Suprapubic skin (tissue), 4 donors: ENCODE results near the gene KIAA1328. TPM values are rescaled to one million over a fixed set of nuclear protein-coding genes. Genes with fewer than 3 reads are reported as not detected.

Source experiments
- DNase-seq, 2 donors: peaks; one replicate each; pipeline ENCODE4 v3.0.0-alpha.2; 2019; ENCODE audit warnings: low spot score in 2 of 2
- H3K27ac ChIP-seq: fragments of 200-600 bp; sonication (generic); one replicate; pipeline ENCODE4 v1.5.1; 2019
- H3K27me3 ChIP-seq: fragments of 200-600 bp; sonication (generic); one replicate; pipeline ENCODE4 v1.5.1; 2019
- H3K36me3 ChIP-seq: fragments of 200-600 bp; sonication (generic); one replicate; pipeline ENCODE4 v1.5.1; 2019
- H3K4me1 ChIP-seq: fragments of 200-600 bp; sonication (generic); one replicate; pipeline ENCODE4 v1.5.1; 2019
- H3K4me3 ChIP-seq: fragments of 200-600 bp; sonication (generic); one replicate; pipeline ENCODE4 v1.5.1; 2019; ENCODE audit warnings: mild to moderate bottlenecking
- H3K9me3 ChIP-seq: fragments of 200-600 bp; sonication (generic); one replicate; pipeline ENCODE4 v1.5.1; 2019
- CTCF ChIP-seq, 2 donors: fragments of 200-600 bp in 1 of 2; fragments of 450-650 bp in 1 of 2; sonication (generic) in 1 of 2; IDR thresholded peaks; one replicate each; pipeline ENCODE4 v1.5.1; 2016 to 2019; ENCODE audit warnings: antibody characterized with exemption in 2 of 2, mild to moderate bottlenecking in 1 of 2, moderate library complexity in 1 of 2
- EP300 ChIP-seq: sonication (generic); formaldehyde crosslinking; IDR thresholded peaks from one replicate; pipeline ENCODE4 v1.6.1; 2017; ENCODE audit warnings: antibody characterized with exemption
- POLR2A ChIP-seq, 2 donors: fragments of 450-650 bp; IDR thresholded peaks; one replicate each; pipeline ENCODE4 v1.6.1; 2017; ENCODE audit warnings: antibody characterized with exemption in 2 of 2, mild to moderate bottlenecking in 2 of 2, moderate library complexity in 2 of 2
- POLR2AphosphoS5 ChIP-seq, 3 donors: sonication (generic); formaldehyde crosslinking; IDR thresholded peaks; one replicate each; pipeline ENCODE4 v1.6.1; 2017; ENCODE audit warnings: antibody characterized with exemption in 3 of 3
- WGBS: methylation state at CpG from one replicate; pipeline ENCODE4 v1.1.5; 2018; 5-methylcytosine and 5-hydroxymethylcytosine counted together
- total RNA-seq, 4 donors: library from RNA; depleted of rRNA; stranded (reverse); fragments of >200 nt; gene quantifications; one replicate each; pipeline ENCODE4 v1.1.0, GENCODE V29; 2016

KIAA1328 gene
- total RNA-seq, 4 donors from 2014 or later, result 14.5 to 55.7 (median 21.6) TPM

DNA sequence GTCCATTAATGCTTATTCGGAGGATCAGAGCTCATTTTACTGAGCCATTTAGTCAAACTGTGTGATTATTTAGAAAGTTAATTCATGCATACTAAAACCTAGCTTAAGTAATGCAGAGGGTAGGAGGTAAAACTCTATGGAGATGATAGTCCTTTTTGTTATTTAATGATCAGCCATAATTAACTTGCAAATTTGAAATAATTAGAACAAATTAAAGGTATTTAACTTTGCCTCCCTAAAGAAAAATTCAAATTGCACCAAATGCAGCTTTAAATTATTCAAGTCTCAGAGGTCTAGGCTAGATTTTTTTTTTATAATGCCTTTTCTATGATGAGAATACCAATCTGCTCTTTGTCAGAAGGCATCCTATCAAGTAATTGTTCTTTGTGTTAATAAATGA lies 310.9 kb downstream of the KIAA1328 start:
- no peaks in the 10 kb centered on the region for H3K4me1 ChIP-seq
- H3K36me3 ChIP-seq, result no peaks in the 10 kb centered on the region
- no peaks in the 10 kb centered on the region for H3K27me3 ChIP-seq
- no peak for DNase-seq
- WGBS, result 100% methylated on average over 1 of the region's 1 CpG
- H3K27ac ChIP-seq, result no peak overlapping the region
- H3K9me3 ChIP-seq, result no peaks in the 10 kb centered on the region
- TF ChIP-seq POLR2A (IDR thresholded peaks at IDR 0.05), result no peak
- TF ChIP-seq EP300, result no peak
- TF ChIP-seq CTCF (IDR thresholded peaks at IDR 0.05), result no peak
- TF ChIP-seq POLR2AphosphoS5 (IDR thresholded peaks at IDR 0.05), result no peak
- H3K4me3 ChIP-seq, result no peak overlapping the region

- Histone ChIP-seq H3K27me3 (no peaks in the 10 kb centered on the region), H3K4me3 (no peak overlapping the region), H3K27ac (no peak overlapping the region), H3K36me3 (no peaks in the 10 kb centered on the region), H3K4me1 (no peaks in the 10 kb centered on the region), H3K9me3 (no peaks in the 10 kb centered on the region)
- DNase-seq, result no peak
- TF ChIP-seq POLR2A (IDR thresholded peaks at IDR 0.05), result no peak
- no peak for TF ChIP-seq CTCF (IDR thresholded peaks at IDR 0.05)
- no peak for TF ChIP-seq POLR2AphosphoS5 (IDR thresholded peaks at IDR 0.05)
- TF ChIP-seq EP300, result no peak
- WGBS, result 76% methylated on average over 4 of the region's 4 CpGs
These were observed 316.0 kb downstream of the KIAA1328 start for GRCh38 chr18:37144921-37145320.

GRCh38 chr18:37156330-37156942 lies 327.5 kb downstream of the KIAA1328 start:
- Histone ChIP-seq H3K4me1 (no peaks in the 10 kb centered on the region), H3K9me3 (no peaks in the 10 kb centered on the region), H3K36me3 (no peaks in the 10 kb centered on the region), H3K4me3 (no peak overlapping the region), H3K27me3 (no peaks in the 10 kb centered on the region), H3K27ac (no peak overlapping the region)
- TF ChIP-seq POLR2AphosphoS5 (IDR thresholded peaks at IDR 0.05) (no peak), EP300 (no peak)
- DNase-seq, result no peak
- 81% methylated on average over 7 of the region's 7 CpGs for WGBS

DNA sequence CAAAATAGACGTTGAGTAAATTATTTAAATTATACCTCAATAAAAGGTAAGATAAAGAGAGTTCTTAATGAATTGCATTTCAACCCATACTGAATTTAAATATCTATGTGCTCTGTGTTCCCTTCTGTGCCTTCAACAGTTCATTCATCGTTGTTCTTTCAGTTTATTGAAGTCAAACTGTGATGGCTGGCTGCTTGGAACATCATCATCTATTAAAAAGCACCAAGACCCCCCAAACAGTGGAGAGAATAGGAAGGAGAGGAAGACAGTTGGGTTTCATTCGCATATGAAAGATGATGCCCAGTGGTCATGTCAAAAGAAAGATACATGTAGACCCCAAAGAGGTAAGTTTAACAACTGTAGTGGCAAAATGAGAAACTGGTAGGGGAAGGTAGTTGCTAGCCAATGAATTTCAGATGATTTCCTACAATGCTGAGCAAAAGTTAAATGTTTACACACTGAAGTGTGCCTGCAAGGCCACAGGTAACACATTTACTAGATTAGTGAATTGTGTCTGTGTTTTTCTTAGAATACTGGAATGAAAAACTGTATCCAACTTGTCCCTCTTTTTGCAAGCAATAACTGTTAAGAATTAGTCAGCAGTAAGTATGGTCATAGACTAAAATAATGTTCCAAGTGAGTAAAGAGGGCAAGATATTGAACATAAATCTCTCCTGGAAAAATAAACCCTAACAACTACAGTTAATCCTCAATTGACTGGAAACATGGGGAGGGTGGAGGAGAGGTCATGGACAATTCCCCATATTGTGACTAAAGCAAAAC lies 331.3 kb downstream of the KIAA1328 start:
- Histone ChIP-seq H3K9me3 (no peaks in the 10 kb centered on the region), H3K27me3 (no peaks in the 10 kb centered on the region), H3K36me3 (peaks cover 8% of the 10 kb centered on the region), H3K4me3 (no peak overlapping the region), H3K4me1 (no peaks in the 10 kb centered on the region), H3K27ac (no peak overlapping the region)
- WGBS, result 58% methylated on average over 3 of the region's 3 CpGs
- TF ChIP-seq CTCF (IDR thresholded peaks at IDR 0.05) (no peak), POLR2AphosphoS5 (IDR thresholded peaks at IDR 0.05) (no peak), POLR2A (IDR thresholded peaks at IDR 0.05) (no peak), EP300 (no peak)
- DNase-seq, result no peak

- Histone ChIP-seq H3K9me3 (no peaks in the 10 kb centered on the region), H3K4me1 (no peaks in the 10 kb centered on the region), H3K27ac (no peak overlapping the region), H3K36me3 (peaks cover 8% of the 10 kb centered on the region), H3K27me3 (no peaks in the 10 kb centered on the region), H3K4me3 (no peak overlapping the region)
- no peak for TF ChIP-seq POLR2AphosphoS5 (IDR thresholded peaks at IDR 0.05)
- TF ChIP-seq POLR2A (IDR thresholded peaks at IDR 0.05), result no peak
- TF ChIP-seq CTCF (IDR thresholded peaks at IDR 0.05), result no peak
- TF ChIP-seq EP300, result no peak
- 95% methylated on average over 1 of the region's 1 CpG for WGBS
- DNase-seq, result no peak
These were observed 332.6 kb downstream of the KIAA1328 start for GRCh38 chr18:37161491-37161890.
